GM23338 (cell line): ENCODE measurements around the gene CKB. TPM values are rescaled to one million over a fixed set of nuclear protein-coding genes. Genes with fewer than 3 reads are reported as not detected.

Experiments
- ATAC-seq: fragments of 200-7000 bp; cut with Tn5 transposase; 3 replicates; pipeline ENCODE4 v1.9.1; 2020
- DNase-seq: peaks from one replicate; pipeline ENCODE4 v3.0.0-alpha.2; 2015; ENCODE audit warnings: low spot score
- H2AFZ ChIP-seq: fragments of 200-600 bp; sonication (generic); 2 replicates; pipeline ENCODE4 v1.8.0; 2016; ENCODE audit warnings: antibody characterized with exemption, mild to moderate bottlenecking, moderate library complexity
- H3F3A ChIP-seq: fragments of 200-600 bp; sonication (generic); replicated peaks from 2 replicates; pipeline ENCODE4 v1.8.0; 2017; ENCODE audit warnings: antibody characterized with exemption, mixed run types, low read depth
- H3K27ac ChIP-seq: fragments of 200-600 bp; sonication (generic); 2 replicates; pipeline ENCODE4 v1.6.1; 2016; ENCODE audit warnings: low read depth
- H3K27me3 ChIP-seq: fragments of 200-600 bp; sonication (generic); 2 replicates; pipeline ENCODE4 v1.8.0; 2016; ENCODE audit warnings: mild to moderate bottlenecking, mixed run types, moderate library complexity; ENCODE audit not compliant: insufficient read depth
- H3K36me3 ChIP-seq: fragments of 200-600 bp; sonication (generic); 2 replicates; pipeline ENCODE4 v1.8.0; 2016; ENCODE audit warnings: mild to moderate bottlenecking; ENCODE audit not compliant: insufficient read depth
- H3K4me1 ChIP-seq: fragments of 200-600 bp; sonication (generic); 2 replicates; pipeline ENCODE4 v1.8.0; 2016; ENCODE audit warnings: mild to moderate bottlenecking, moderate library complexity; ENCODE audit not compliant: insufficient read depth
- H3K4me2 ChIP-seq: fragments of 200-600 bp; sonication (generic); 2 replicates; pipeline ENCODE4 v1.7.1; 2017; ENCODE audit warnings: mixed run types
- H3K4me3 ChIP-seq: fragments of 200-600 bp; sonication (generic); 2 replicates; pipeline ENCODE4 v1.6.1; 2016; ENCODE audit warnings: mixed run types
- H3K79me2 ChIP-seq: fragments of 200-600 bp; sonication (generic); replicated peaks from 2 replicates; pipeline ENCODE4 v1.8.0; 2017; ENCODE audit warnings: mild to moderate bottlenecking; ENCODE audit not compliant: insufficient read depth
- H3K9me2 ChIP-seq: fragments of 200-600 bp; sonication (generic); 2 replicates; pipeline ENCODE4 v1.8.0; 2017; ENCODE audit not compliant: insufficient read depth
- H4K20me1 ChIP-seq: fragments of 200-600 bp; sonication (generic); replicated peaks from 2 replicates; pipeline ENCODE4 v1.8.0; 2017; ENCODE audit warnings: mild to moderate bottlenecking; ENCODE audit not compliant: insufficient read depth
- H3K27ac Mint-ChIP-seq: 2 replicates; pipeline ENCODE4 v1.8.0; 2020; ENCODE audit warnings: inconsistent platforms, mild to moderate bottlenecking, moderate library complexity, mixed read lengths
- H3K27me3 Mint-ChIP-seq: 3 replicates; pipeline ENCODE4 v1.8.0; 2022; ENCODE audit warnings: low read depth, mild to moderate bottlenecking, moderate library complexity, mixed read lengths, inconsistent platforms; ENCODE audit not compliant: insufficient read depth, poor library complexity
- H3K36me3 Mint-ChIP-seq: 3 replicates; pipeline ENCODE4 v1.8.0; 2021; ENCODE audit warnings: low read depth, mild to moderate bottlenecking, inconsistent platforms, moderate library complexity, mixed read lengths
- H3K4me1 Mint-ChIP-seq: 3 replicates; pipeline ENCODE4 v1.8.0; 2020; ENCODE audit warnings: mild to moderate bottlenecking, inconsistent platforms, mixed read lengths
- H3K4me3 Mint-ChIP-seq: 3 replicates; pipeline ENCODE4 v1.8.0; 2021; ENCODE audit warnings: moderate library complexity, mild to moderate bottlenecking, inconsistent platforms, mixed read lengths
- H3K9me3 Mint-ChIP-seq: 3 replicates; pipeline ENCODE4 v1.8.0; 2020; ENCODE audit warnings: moderate library complexity, mild to moderate bottlenecking, inconsistent platforms, mixed read lengths
- CREB1 ChIP-seq: fragments of 250-450 bp; sonication (Bioruptor Pico); IDR thresholded peaks from 2 replicates; pipeline ENCODE4 v1.5.0; 2020; ENCODE audit warnings: low read depth, mild to moderate bottlenecking, moderate library complexity
- CTCF ChIP-seq, 2 experiments: fragments of 200-600 bp in 1 of 2; sonication (generic) in 1 of 2; conservative IDR thresholded peaks; 2 replicates each; pipeline versions ENCODE4 v1.5.1 to v1.6.1; 2016 to 2017; ENCODE audit warnings: antibody characterized with exemption in 2 of 2, low read depth in 2 of 2, mild to moderate bottlenecking in 2 of 2, moderate library complexity in 1 of 2
- EZH2 ChIP-seq: fragments of 200-600 bp; sonication (generic); IDR thresholded peaks from one replicate; pipeline ENCODE4 v1.8.0; 2017; ENCODE audit warnings: antibody characterized with exemption, mild to moderate bottlenecking, low read depth; ENCODE audit not compliant: unreplicated experiment
- EZH2phosphoT487 ChIP-seq: fragments of 200-600 bp; sonication (generic); IDR thresholded peaks from one replicate; pipeline ENCODE4 v1.8.1; 2018; ENCODE audit warnings: antibody characterized with exemption; ENCODE audit not compliant: unreplicated experiment
- JUNB ChIP-seq: IDR thresholded peaks from one replicate; pipeline ENCODE4 v1.6.1; 2016; ENCODE audit warnings: antibody characterized with exemption; ENCODE audit not compliant: unreplicated experiment
- POLR2AphosphoS5 ChIP-seq: IDR thresholded peaks from 2 replicates; pipeline ENCODE4 v1.6.1; 2016; ENCODE audit warnings: antibody characterized with exemption, low read depth
- REST ChIP-seq: IDR thresholded peaks from one replicate; pipeline ENCODE4 v1.6.1; 2018; ENCODE audit warnings: antibody characterized with exemption; ENCODE audit not compliant: unreplicated experiment
- STAT1 ChIP-seq: IDR thresholded peaks from one replicate; pipeline ENCODE4 v1.6.1; 2016; ENCODE audit warnings: antibody characterized with exemption; ENCODE audit not compliant: unreplicated experiment
- ZNF114 ChIP-seq: fragments of 250-450 bp; sonication (Bioruptor Pico); IDR thresholded peaks from 2 replicates; pipeline ENCODE4 v1.5.0; 2020; ENCODE audit warnings: mild to moderate bottlenecking, moderate library complexity
- ZNF331 ChIP-seq: fragments of 250-450 bp; sonication (Bioruptor Pico); IDR thresholded peaks from 2 replicates; pipeline ENCODE4 v1.5.0; 2020; ENCODE audit warnings: low read depth, mild to moderate bottlenecking, moderate library complexity
- ZNF462 ChIP-seq: fragments of 250-450 bp; sonication (Bioruptor Pico); IDR thresholded peaks from 2 replicates; pipeline ENCODE4 v1.5.0; 2020; ENCODE audit warnings: mild to moderate bottlenecking, moderate library complexity
- polyA plus RNA-seq: library from polyadenylated mRNA; unstranded; fragments of >200 nt; fragmentation: Nextera tagmentation; extraction: Ambion mirVana; gene quantifications from 2 replicates; pipeline ENCODE4 v1.2.1, GENCODE V29; 2016
- total RNA-seq: library from RNA; depleted of rRNA; stranded (reverse); fragments of >200 nt; shearing (Covaris generic); gene quantifications from 2 replicates; pipeline ENCODE4 v1.2.3, GENCODE V29; 2014

Gene CKB
- total and polyA plus RNA-seq, 2 experiments from 2014 or later, result 604 to 852 TPM

- TF ChIP-seq CTCF (conservative IDR thresholded peaks at IDR 0.05; ENCODE audit: low read depth in 2 of 2) (no peak), POLR2AphosphoS5 (no peak), ZNF114 (no peak), ZNF462 (CRISPR knock-in tag) (no peak), EZH2 (no peak), ZNF331 (CRISPR knock-in tag) (no peak)
These were observed 25.4 kb upstream of the CKB start (continued) for GRCh38 chr14:103547941-103548462.

- no peak overlapping the region for H2AFZ ChIP-seq
- Mint-ChIP-seq H3K9me3 (no peaks in the 10 kb centered on the region), H3K4me1 (peaks cover 9% of the 10 kb centered on the region; the same call in 1 of the 3 replicates), H3K36me3 (no peaks in the 10 kb centered on the region), H3K4me3 (no peak overlapping the region), H3K27me3 (peaks cover 13% of the 10 kb centered on the region), H3K27ac (no peak overlapping the region)
- ATAC-seq (no peak), DNase-seq (no peak)
- no peaks in the 10 kb centered on the region for H4K20me1 ChIP-seq
- no peak overlapping the region for H3K4me3 ChIP-seq
- H3K79me2 ChIP-seq, result no peaks in the 10 kb centered on the region
- no peak overlapping the region for H3K4me2 ChIP-seq
- no peaks in the 10 kb centered on the region for H3K36me3 ChIP-seq
- no peak overlapping the region for H3K27ac ChIP-seq
- no peaks in the 10 kb centered on the region for H3K27me3 ChIP-seq
- H3F3A ChIP-seq, result 0 out of 2 replicates have a peak, but pooled peaks cover 3% of the 10 kb centered on the region
- no peaks in the 10 kb centered on the region for H3K9me2 ChIP-seq
- peaks cover 10% of the 10 kb centered on the region for H3K4me1 ChIP-seq
- TF ChIP-seq CREB1 (no peak), JUNB (no peak), ZNF114 (no peak), CTCF (conservative IDR thresholded peaks at IDR 0.05; ENCODE audit: low read depth in 2 of 2) (no peak), EZH2phosphoT487 (no peak), REST (no peak), STAT1 (no peak)
These were observed 24.9 kb upstream of the CKB start for GRCh38 chr14:103547455-103547940.
